ENCODE results near the gene OSBPL7. TPM values are rescaled to one million over a fixed set of nuclear protein-coding genes. Genes with fewer than 3 reads are reported as not detected.

OSBPL7 gene
- total RNA-seq, 1 donor from 2014 or later = 21.4 TPM

- H3K4me3 Mint-ChIP-seq (ENCODE audit: unreplicated experiment) = no peak overlapping the region
- H3K36me3 Mint-ChIP-seq (ENCODE audit: low read depth, unreplicated experiment) = no peaks in the 10 kb centered on the region
- Histone ChIP-seq H4K20me1 (ENCODE audit: insufficient read depth, low read length) (no peaks in the 10 kb centered on the region), H3K4me2 (ENCODE audit: low read length) (no peak overlapping the region), H2AFZ (ENCODE audit: low read depth, low read length) (no peak overlapping the region), H3K27ac (ENCODE audit: low read depth, low read length) (no peak overlapping the region), H3K4me1 (ENCODE audit: insufficient read depth, low read length) (peaks cover 24% of the 10 kb centered on the region), H3K36me3 (ENCODE audit: insufficient read depth, low read length) (no peaks in the 10 kb centered on the region), H3K27me3 (ENCODE audit: insufficient read depth, low read length) (peaks cover 73% of the 10 kb centered on the region), H3K79me2 (ENCODE audit: insufficient read depth, low read length) (no peaks in the 10 kb centered on the region), H3K4me3 (ENCODE audit: insufficient read depth, low read depth, low read length) (no peak overlapping the region), H3K9ac (ENCODE audit: low read length) (no peak overlapping the region), H3K9me3 (ENCODE audit: insufficient read depth, low read depth, low read length) (no peaks in the 10 kb centered on the region)
- TF ChIP-seq EZH2 (IDR thresholded peaks at IDR 0.05; ENCODE audit: insufficient read depth, low read length) = no peak
- TF ChIP-seq CTCF (IDR thresholded peaks at IDR 0.05; ENCODE audit: insufficient read depth, low read depth, low read length) = no peak
- FAIRE-seq (no peak), DNase-seq (ENCODE audit: low read depth) (no peak)
- H3K27me3 Mint-ChIP-seq (ENCODE audit: low read depth, unreplicated experiment) = peaks cover 54% of the 10 kb centered on the region
- H3K9me3 Mint-ChIP-seq (ENCODE audit: unreplicated experiment) = no peaks in the 10 kb centered on the region
- H3K4me1 Mint-ChIP-seq (ENCODE audit: low read depth, unreplicated experiment) = peaks cover 18% of the 10 kb centered on the region
- no peak overlapping the region for H3K27ac Mint-ChIP-seq (ENCODE audit: unreplicated experiment)
Observed at GRCh38 chr17:47848198-47848513, 26.6 kb upstream of the OSBPL7 start.

- H3K4me1 Mint-ChIP-seq (ENCODE audit: low read depth, unreplicated experiment) = peaks cover 22% of the 10 kb centered on the region
- Histone ChIP-seq H4K20me1 (ENCODE audit: insufficient read depth, low read length) (no peaks in the 10 kb centered on the region), H3K27ac (ENCODE audit: low read depth, low read length) (no peak overlapping the region), H3K9me3 (ENCODE audit: insufficient read depth, low read depth, low read length) (no peaks in the 10 kb centered on the region), H3K79me2 (ENCODE audit: insufficient read depth, low read length) (no peaks in the 10 kb centered on the region), H3K4me3 (ENCODE audit: insufficient read depth, low read depth, low read length) (no peak overlapping the region), H3K36me3 (ENCODE audit: insufficient read depth, low read length) (no peaks in the 10 kb centered on the region), H3K4me1 (ENCODE audit: insufficient read depth, low read length) (peaks cover 24% of the 10 kb centered on the region), H3K9ac (ENCODE audit: low read length) (no peak overlapping the region), H2AFZ (ENCODE audit: low read depth, low read length) (no peak overlapping the region), H3K4me2 (ENCODE audit: low read length) (no peak overlapping the region), H3K27me3 (ENCODE audit: insufficient read depth, low read length) (peaks cover 67% of the 10 kb centered on the region)
- no peak overlapping the region for H3K4me3 Mint-ChIP-seq (ENCODE audit: unreplicated experiment)
- TF ChIP-seq CTCF (IDR thresholded peaks at IDR 0.05; ENCODE audit: insufficient read depth, low read depth, low read length) = no peak
- peak; percentile 87 for TF ChIP-seq EZH2 (IDR thresholded peaks at IDR 0.05; ENCODE audit: insufficient read depth, low read length)
- no peak overlapping the region for H3K27ac Mint-ChIP-seq (ENCODE audit: unreplicated experiment)
- no peaks in the 10 kb centered on the region for H3K9me3 Mint-ChIP-seq (ENCODE audit: unreplicated experiment)
- DNase-seq (ENCODE audit: low read depth) (no peak), FAIRE-seq (no peak)
- peaks cover 48% of the 10 kb centered on the region for H3K27me3 Mint-ChIP-seq (ENCODE audit: low read depth, unreplicated experiment)
- H3K36me3 Mint-ChIP-seq (ENCODE audit: low read depth, unreplicated experiment) = no peaks in the 10 kb centered on the region
Observed at GRCh38 chr17:47847341-47848197, 26.0 kb upstream of the OSBPL7 start.

GRCh38 chr17:47846716-47847340 is 25.2 kb upstream of the OSBPL7 start:
- H3K27me3 Mint-ChIP-seq (ENCODE audit: low read depth, unreplicated experiment) = peaks cover 41% of the 10 kb centered on the region
- H3K9me3 ChIP-seq (ENCODE audit: insufficient read depth, low read depth, low read length) = no peaks in the 10 kb centered on the region
- peaks cover 16% of the 10 kb centered on the region for H3K4me1 Mint-ChIP-seq (ENCODE audit: low read depth, unreplicated experiment)
- FAIRE-seq = no peak
- H3K4me1 ChIP-seq (ENCODE audit: insufficient read depth, low read length) = peaks cover 16% of the 10 kb centered on the region
- H3K4me3 ChIP-seq (ENCODE audit: insufficient read depth, low read depth, low read length) = no peak overlapping the region
- no peak overlapping the region for H3K27ac Mint-ChIP-seq (ENCODE audit: unreplicated experiment)
- no peaks in the 10 kb centered on the region for H3K36me3 ChIP-seq (ENCODE audit: insufficient read depth, low read length)
- H3K4me3 Mint-ChIP-seq (ENCODE audit: unreplicated experiment) = no peak overlapping the region
- H3K79me2 ChIP-seq (ENCODE audit: insufficient read depth, low read length) = no peaks in the 10 kb centered on the region
- no peak overlapping the region for H2AFZ ChIP-seq (ENCODE audit: low read depth, low read length)
- TF ChIP-seq CTCF (IDR thresholded peaks at IDR 0.05; ENCODE audit: insufficient read depth, low read depth, low read length) (no peak), EZH2 (IDR thresholded peaks at IDR 0.05; ENCODE audit: insufficient read depth, low read length) (no peak)
- H3K27me3 ChIP-seq (ENCODE audit: insufficient read depth, low read length) = peaks cover 60% of the 10 kb centered on the region
- DNase-seq (ENCODE audit: low read depth) = no peak
- H3K9me3 Mint-ChIP-seq (ENCODE audit: unreplicated experiment) = no peaks in the 10 kb centered on the region
- no peak overlapping the region for H3K27ac ChIP-seq (ENCODE audit: low read depth, low read length)
- no peak overlapping the region for H3K9ac ChIP-seq (ENCODE audit: low read length)
- no peak overlapping the region for H3K4me2 ChIP-seq (ENCODE audit: low read length)
- H4K20me1 ChIP-seq (ENCODE audit: insufficient read depth, low read length) = no peaks in the 10 kb centered on the region
- H3K36me3 Mint-ChIP-seq (ENCODE audit: low read depth, unreplicated experiment) = no peaks in the 10 kb centered on the region

All from astrocyte (in vitro differentiated cells and primary cell).